A673 (cell line): ENCODE measurements around the gene ZBTB44. TPM values are rescaled to one million over a fixed set of nuclear protein-coding genes. Genes with fewer than 3 reads are reported as not detected.

Source experiments
- BruUV-seq: library from RNA; stranded (reverse); fragments of 400-500 nt; replicated peaks from 2 replicates; lab custom pipeline; 2021; lab: Mats Ljungman, UMichigan
- CTCF ChIA-PET: fragments of 300-600 bp; sonication (Branson Sonifier 250); formaldehyde crosslinking; loops from one replicate; lab custom pipeline; 2022; ENCODE audit warnings: antibody characterized with exemption; lab: Charles Lee
- POLR2A ChIA-PET: fragments of 300-600 bp; sonication (Branson Sonifier 250); formaldehyde crosslinking; loops from one replicate; lab custom pipeline; 2022; ENCODE audit warnings: antibody characterized with exemption; ENCODE audit not compliant: low non-redundant PET; lab: Charles Lee
- DNase-seq: peaks from one replicate; pipeline ENCODE4 v3.0.0-alpha.2; 2015; ENCODE audit warnings: low spot score
- H3K27ac ChIP-seq: fragments of 200-600 bp; sonication (generic); 2 replicates; pipeline ENCODE4 v1.5.1; 2016; ENCODE audit warnings: mixed run types, low read depth, mild to moderate bottlenecking, mixed read lengths, antibody characterized with exemption, low read length; ENCODE audit not compliant: poor library complexity, severe bottlenecking
- H3K27me3 ChIP-seq: fragments of 200-600 bp; sonication (generic); replicated peaks from 2 replicates; pipeline ENCODE4 v1.6.1; 2017; ENCODE audit warnings: mixed run types, low read depth, mild to moderate bottlenecking, mixed read lengths, antibody characterized with exemption, low read length; ENCODE audit not compliant: insufficient read depth, poor library complexity
- H3K36me3 ChIP-seq: fragments of 200-600 bp; sonication (generic); 2 replicates; pipeline ENCODE4 v1.6.1; 2016; ENCODE audit warnings: mixed run types, mild to moderate bottlenecking, mixed read lengths, antibody characterized with exemption, low read length; ENCODE audit not compliant: insufficient read depth, poor library complexity, severe bottlenecking
- H3K4me1 ChIP-seq: fragments of 200-600 bp; sonication (generic); 2 replicates; pipeline ENCODE4 v1.6.1; 2017; ENCODE audit warnings: mixed run types, mild to moderate bottlenecking, mixed read lengths, antibody characterized with exemption, low read length; ENCODE audit not compliant: insufficient read depth, poor library complexity, severe bottlenecking
- H3K4me3 ChIP-seq: fragments of 200-600 bp; sonication (generic); 2 replicates; pipeline ENCODE4 v1.5.1; 2016; ENCODE audit warnings: low read depth, mixed run types, mild to moderate bottlenecking, mixed read lengths, low read length; ENCODE audit not compliant: poor library complexity, severe bottlenecking
- H3K9me3 ChIP-seq: fragments of 200-600 bp; sonication (generic); 2 replicates; pipeline ENCODE4 v1.6.1; 2016; ENCODE audit warnings: mixed run types, low read depth, mild to moderate bottlenecking, mixed read lengths, antibody characterized with exemption, low read length; ENCODE audit not compliant: poor library complexity, severe bottlenecking
- CTCF ChIP-seq: fragments of 300-800, 200-600 bp; sonication (generic); conservative IDR thresholded peaks from 2 replicates; pipeline ENCODE4 v1.5.1; 2017; ENCODE audit warnings: low read depth, mild to moderate bottlenecking, antibody characterized with exemption, low read length, moderate library complexity, mixed read lengths
- EZH2 ChIP-seq: fragments of 200-600 bp; sonication (generic); IDR thresholded peaks from 2 replicates; pipeline ENCODE4 v1.6.1; 2017; ENCODE audit warnings: borderline replicate concordance, low read depth, mild to moderate bottlenecking, mixed read lengths, antibody characterized with exemption, low read length; ENCODE audit not compliant: poor library complexity, severe bottlenecking
- intact Hi-C: fragments of 100-400 bp; cut with micrococcal nuclease; formaldehyde crosslinking; loops from one replicate; pipeline ENCODE4 v1.10.0; 2022; ENCODE audit not compliant: unreplicated experiment
- total RNA-seq: library from RNA; stranded (reverse); gene quantifications from 2 replicates; pipeline ENCODE4 v1.2.3, GENCODE V29; 2021

Gene ZBTB44
- total RNA-seq, 1 experiment from 2014 or later = 37.0 TPM

- no peak for DNase-seq
- no peaks in the 10 kb centered on the region for H3K27me3 ChIP-seq
- TF ChIP-seq EZH2 (no peak), CTCF (no peak)
- no peak overlapping the region for H3K4me3 ChIP-seq
- BruUV-seq = no TSS peak
- no peak overlapping the region for H3K27ac ChIP-seq
- no peaks in the 10 kb centered on the region for H3K9me3 ChIP-seq
- H3K36me3 ChIP-seq = no peaks in the 10 kb centered on the region
- H3K4me1 ChIP-seq = no peaks in the 10 kb centered on the region
- CTCF ChIA-PET = no interaction called here
- intact Hi-C loops = loop anchor here (10.0 kb wide), 1 partner anchor 678 kb away; no protein-coding TSS in a partner anchor
- POLR2A ChIA-PET = no interaction called here
Observed at GRCh38 chr11:130216591-130217132, 98.1 kb downstream of the ZBTB44 start.

- no peaks in the 10 kb centered on the region for H3K27me3 ChIP-seq
- ChIA-PET CTCF (no interaction called here), POLR2A (no interaction called here)
- H3K4me3 ChIP-seq = no peak overlapping the region
- no TSS peak for BruUV-seq
- no peaks in the 10 kb centered on the region for H3K36me3 ChIP-seq
- TF ChIP-seq CTCF = no peak
- TF ChIP-seq EZH2 = no peak
- no peaks in the 10 kb centered on the region for H3K9me3 ChIP-seq
- intact Hi-C loops = loop anchor here (10.0 kb wide), 1 partner anchor 679 kb away; no protein-coding TSS in a partner anchor
- H3K27ac ChIP-seq = no peak overlapping the region
- DNase-seq = no peak
- no peaks in the 10 kb centered on the region for H3K4me1 ChIP-seq
Observed at GRCh38 chr11:130216221-130216550, 98.5 kb downstream of the ZBTB44 start.

GRCh38 chr11:130215531-130216220, 99.0 kb downstream of the ZBTB44 start:
- H3K36me3 ChIP-seq = no peaks in the 10 kb centered on the region
- DNase-seq = no peak
- H3K9me3 ChIP-seq = no peaks in the 10 kb centered on the region
- POLR2A ChIA-PET = no interaction called here
- no peaks in the 10 kb centered on the region for H3K4me1 ChIP-seq
- CTCF ChIA-PET = no interaction called here
- BruUV-seq = no TSS peak
- intact Hi-C loops = loop anchor here (10.0 kb wide), 1 partner anchor 679 kb away; no protein-coding TSS in a partner anchor
- no peak overlapping the region for H3K4me3 ChIP-seq
- TF ChIP-seq EZH2 = no peak
- no peak for TF ChIP-seq CTCF
- no peaks in the 10 kb centered on the region for H3K27me3 ChIP-seq
- H3K27ac ChIP-seq = no peak overlapping the region
